T-helper 22 cell (primary cell): ENCODE measurements around the gene LPP.

Experiments used
- DNase-seq: peaks from one replicate; pipeline ENCODE4 v3.0.0-alpha.2; 2020; ENCODE audit warnings: low read depth

Gene LPP

GRCh38 chr3:188518835-188519452, 365.0 kb downstream of the LPP start:
- DNase-seq: no peak

- DNase-seq: no peak
Observed at GRCh38 chr3:188520466-188520865, 366.5 kb downstream of the LPP start.

DNA sequence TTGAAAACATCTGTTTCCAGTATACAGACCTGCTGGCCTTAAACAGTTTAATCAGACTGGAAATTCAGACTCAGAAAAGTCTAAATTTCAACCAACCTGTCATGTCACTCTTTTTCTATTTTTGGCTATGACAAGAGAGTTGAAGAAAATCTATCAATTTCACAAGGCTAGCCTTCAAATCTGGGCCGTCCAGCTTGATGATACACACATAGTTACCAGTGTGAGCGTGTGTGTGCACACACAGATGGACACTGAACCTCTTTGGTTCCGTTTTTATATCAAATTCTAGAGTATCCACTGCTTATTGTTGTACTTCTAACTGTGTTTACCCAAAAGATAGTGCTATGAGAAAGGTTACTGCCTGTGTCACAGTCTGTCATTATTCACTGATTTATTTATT, 368.2 kb downstream of the LPP start:
- DNase-seq: no peak

DNA sequence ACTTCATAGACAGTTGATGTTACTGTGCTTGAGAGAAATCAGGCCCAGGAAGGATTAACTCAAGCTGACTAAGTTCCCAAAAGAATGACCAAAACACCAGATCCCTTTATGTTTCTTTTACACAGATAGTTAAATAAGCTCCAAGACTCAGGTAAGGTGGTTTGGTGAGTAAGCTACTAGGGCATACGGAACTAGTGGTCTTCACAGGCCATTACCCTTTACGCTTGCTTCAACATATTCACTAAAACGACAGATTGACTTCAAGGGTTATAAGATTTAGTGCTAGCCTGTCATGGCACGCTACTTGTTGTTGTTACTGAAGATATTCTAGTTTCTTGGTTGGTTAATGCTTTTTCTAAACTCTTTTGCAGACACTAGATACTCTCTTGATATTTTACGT, 369.3 kb downstream of the LPP start:
- DNase-seq: no peak

- no peak for DNase-seq
Observed at GRCh38 chr3:188524052-188524451, 370.1 kb downstream of the LPP start.

- DNase-seq: no peak
Observed at GRCh38 chr3:188526057-188526456, 372.1 kb downstream of the LPP start.

GRCh38 chr3:188527389-188527788, 373.4 kb downstream of the LPP start:
- DNase-seq: no peak

DNA sequence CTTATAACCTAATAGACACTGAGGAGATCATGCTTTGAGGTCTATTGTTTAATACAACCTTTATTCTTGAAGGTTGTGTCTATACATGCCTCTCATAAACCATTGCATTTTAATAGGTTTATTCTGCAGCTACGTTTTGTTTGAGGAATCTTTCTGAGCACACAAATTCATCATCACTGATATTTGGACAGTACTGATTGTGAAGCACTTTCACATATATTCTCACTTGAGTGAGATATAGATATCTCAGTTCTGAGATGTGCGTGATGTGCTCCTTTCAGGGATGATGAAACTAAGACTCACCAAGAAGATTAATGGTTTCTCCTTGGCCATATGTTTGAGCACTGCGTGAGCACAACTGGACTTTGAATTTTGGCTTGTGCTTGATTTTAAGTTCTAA, 374.4 kb downstream of the LPP start:
- no peak for DNase-seq

DNA sequence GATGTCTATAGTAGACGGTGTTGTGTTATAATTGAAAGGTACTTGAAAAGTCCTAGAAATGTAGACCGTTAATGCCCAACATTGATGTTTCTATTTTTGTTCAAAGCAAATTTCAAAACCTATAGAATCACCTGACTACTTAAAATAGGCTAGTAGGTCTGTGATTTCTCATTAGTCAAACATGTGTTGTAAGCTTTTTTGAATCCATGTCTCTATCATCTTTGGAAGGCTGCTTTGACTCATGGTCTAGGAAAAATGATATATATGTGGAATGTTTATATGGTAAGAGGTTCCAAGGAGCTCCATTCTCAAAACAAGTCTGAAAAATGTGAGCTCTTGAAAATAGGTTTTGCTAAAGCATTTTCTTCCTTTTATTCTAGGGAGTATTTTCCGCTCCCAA, 375.3 kb downstream of the LPP start:
- no peak for DNase-seq

GRCh38 chr3:188530226-188530625, 376.3 kb downstream of the LPP start:
- no peak for DNase-seq

GRCh38 chr3:188531210-188531609, 377.3 kb downstream of the LPP start:
- DNase-seq: no peak

GRCh38 chr3:188533172-188533571, 379.2 kb downstream of the LPP start:
- no peak for DNase-seq

DNA sequence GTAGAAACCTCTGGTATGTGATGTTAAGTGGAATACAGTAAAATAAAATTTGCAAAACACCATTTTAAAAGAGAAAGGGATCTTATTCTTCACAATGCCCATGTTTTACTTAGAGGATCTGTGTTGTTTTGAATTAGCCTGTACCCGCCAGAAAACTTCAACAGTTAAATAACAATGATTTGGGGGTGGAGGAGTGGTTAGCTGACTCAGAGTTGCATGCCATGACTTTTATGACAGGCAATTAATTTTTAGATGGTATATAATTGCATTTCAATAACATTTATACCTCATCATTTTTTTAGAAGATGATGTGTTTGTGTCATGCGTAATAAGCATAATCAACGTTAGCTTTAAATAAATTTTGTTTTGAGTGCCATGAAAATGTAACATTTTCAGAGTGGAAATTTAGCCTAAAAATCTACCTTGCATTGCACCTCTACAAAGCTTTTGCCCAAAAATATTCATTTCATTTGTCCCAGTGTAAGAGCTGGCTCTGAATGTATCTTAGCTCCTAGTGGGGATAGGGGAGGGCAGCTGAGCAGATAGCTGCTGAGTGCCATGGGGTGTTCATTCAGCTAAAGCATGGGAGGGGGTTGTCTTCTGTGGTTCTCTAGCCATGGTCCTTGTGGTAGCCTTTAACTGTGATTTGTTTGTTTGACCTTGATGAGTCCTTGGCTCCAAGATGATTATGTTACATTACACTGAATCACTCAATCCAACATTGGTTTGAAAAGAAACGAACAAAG, 379.8 kb downstream of the LPP start:
- no peak for DNase-seq

GRCh38 chr3:188534633-188535032, 380.7 kb downstream of the LPP start:
- no peak for DNase-seq

DNA sequence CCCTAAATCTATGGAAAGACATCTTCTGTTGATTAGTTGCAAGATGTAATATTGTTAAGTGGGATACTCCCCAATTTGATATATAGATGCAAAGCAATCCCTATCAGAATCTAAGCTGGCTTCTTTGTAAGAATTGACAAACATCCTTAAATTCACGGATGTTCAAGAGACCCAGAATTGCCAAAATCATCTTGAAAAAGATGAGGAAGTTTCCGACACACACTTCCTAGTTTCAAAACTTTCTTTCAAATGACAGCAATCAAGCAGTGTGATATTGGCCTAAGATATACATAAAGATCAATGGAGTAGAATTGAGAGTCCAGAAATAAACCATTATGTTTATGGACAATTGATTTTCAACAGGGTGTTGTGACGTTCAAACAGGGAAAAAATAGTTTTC, 383.6 kb downstream of the LPP start:
- DNase-seq: no peak

DNA sequence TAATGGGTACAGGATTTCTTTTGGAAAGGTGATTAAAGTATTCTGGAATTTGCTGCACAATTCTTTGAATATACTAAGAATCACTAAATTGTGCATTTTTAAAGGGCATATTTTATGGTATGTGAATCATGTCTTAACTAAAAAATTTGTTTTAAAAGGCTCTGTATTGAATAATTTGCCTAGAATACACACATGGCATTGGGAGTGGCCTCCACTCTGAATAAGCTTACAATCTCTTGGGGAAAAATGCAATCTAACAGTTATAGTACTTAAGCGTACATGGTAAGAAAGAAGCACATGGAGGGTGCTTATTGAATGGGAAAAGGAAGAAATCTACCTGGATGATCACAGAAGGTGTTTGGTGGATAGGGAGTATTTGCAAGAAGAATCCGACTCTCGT, 385.1 kb downstream of the LPP start:
- no peak for DNase-seq

GRCh38 chr3:188539631-188540194, 385.8 kb downstream of the LPP start:
- DNase-seq: no peak

GRCh38 chr3:188542196-188542595, 388.2 kb downstream of the LPP start:
- no peak for DNase-seq

DNA sequence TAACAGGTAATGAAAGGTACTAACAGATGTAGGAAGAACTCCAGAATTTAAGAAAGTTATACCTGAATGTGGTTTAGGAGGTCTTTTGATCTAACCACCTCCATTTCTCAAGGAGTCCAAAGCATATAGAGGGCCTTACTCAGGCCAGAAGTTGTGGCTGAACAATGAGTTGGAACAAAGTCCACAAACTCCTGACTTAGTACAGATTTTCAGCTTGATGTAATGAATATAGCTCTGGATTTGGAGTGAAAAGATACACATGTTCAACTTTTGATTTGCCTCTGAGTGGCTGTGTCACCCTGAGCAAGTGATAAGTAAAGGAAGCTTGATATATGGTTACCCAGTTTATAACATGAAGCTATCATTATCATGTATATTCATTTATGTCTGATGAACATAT, 390.1 kb downstream of the LPP start:
- DNase-seq: no peak

GRCh38 chr3:188546835-188547670, 393.1 kb downstream of the LPP start:
- no peak for DNase-seq

DNA sequence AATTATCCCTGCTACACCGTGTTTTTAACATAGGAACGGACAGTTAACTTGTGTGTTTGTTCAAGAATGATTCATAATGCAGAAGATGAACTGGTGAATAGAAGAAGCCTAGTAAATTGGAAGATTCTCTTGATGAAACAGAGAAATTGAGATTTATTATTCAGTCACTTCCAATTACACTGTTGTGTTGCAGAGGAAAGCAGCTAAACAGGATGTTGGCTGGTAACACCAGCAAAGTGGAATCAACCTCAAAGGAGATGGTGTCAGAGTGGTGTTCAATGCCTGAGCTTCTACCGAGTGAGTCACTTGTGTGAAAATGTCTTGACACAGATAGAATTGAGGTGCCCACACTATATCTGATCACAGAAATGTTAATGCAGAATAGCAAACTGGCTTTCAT, 399.6 kb downstream of the LPP start:
- DNase-seq: no peak

DNA sequence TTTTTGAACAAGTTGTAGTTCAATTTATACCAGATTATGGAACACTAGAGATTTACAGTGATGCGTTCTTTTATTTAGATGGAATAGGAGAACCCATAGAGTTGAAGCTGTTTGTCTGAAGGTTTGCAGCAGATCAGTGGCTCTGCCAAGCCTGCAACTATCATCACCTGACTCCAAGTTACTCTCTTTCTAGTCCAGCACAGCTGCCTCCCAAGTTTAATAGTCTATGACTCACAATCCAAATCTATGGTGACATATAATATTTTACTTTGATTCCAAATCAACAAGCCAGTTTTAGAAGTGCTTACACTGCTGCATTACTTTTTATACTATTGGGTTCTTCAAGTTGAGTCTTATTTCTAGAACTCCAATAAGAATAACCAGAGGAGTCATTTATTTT, 400.4 kb downstream of the LPP start:
- no peak for DNase-seq

DNA sequence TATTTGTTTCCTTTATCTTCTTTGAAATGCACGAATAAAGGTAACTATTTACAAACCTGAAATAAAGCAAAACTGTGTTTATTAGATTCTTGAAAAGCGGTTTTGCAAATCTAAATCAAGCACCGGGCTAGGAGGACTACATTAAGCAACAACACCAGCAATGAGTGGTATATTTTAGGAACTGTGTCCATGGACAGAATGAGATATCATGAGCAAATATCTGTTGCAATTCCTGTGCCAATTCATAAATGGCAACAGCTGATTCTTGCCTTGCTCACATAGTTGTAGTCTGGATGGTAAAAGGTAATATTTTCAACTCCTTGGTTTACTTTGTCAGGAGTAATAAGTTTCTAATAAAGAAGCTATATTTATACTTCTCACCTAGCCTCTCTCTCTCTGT, 403.3 kb downstream of the LPP start:
- no peak for DNase-seq
